Fibroblast of peridontal ligament (primary cell): ENCODE data around the gene VWA7.
A peak's percentile ranks its signal among the peaks of the same experiment; 100 is the strongest.

ENCODE experiments used
- DNase-seq: peaks from one replicate; pipeline ENCODE4 v3.0.0-alpha.2; 2010; ENCODE audit errors: extremely low read depth

The VWA7 gene

DNA sequence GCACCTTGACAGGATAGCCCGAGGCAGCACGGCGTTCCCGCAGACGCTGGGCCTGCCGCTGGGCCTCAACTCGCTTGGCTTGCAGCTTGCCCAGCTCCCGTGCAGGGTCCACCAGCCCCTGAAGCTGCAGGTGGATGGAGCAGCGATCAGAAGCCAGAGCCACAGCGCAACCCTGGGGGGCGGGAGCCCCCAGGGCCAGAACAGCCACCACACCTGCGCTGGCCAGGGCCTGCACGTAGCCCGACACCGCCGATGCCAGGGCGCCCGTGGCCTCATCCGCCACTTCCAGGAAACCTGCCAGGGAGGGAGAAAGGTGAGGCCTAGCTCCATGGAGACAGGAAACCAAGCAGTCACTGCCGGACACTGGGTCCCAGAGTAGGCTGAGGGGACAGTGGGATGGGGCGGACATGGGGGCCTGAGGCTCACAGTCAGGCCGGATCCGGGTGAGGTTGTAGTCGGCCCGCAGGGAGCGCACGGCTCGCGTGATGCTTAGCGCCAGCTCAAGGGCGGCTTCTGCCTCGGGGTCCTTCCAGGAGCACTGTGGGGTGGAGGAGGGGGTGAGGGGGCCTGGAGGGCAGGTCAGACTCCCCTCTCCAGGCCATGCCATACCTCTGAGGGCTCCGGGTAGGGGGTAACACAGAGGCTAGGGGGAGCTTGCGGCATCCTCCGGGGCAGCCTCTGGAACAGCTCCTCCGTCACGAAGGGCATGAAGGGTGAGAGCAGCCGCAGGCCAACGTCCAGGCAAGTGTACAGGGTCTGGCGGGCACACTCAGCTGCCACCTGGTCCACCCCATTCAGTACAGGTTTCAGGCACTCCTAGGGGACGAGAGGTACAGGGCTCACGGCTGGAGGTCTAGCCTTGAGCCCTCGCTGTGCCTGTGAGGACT, 2.1 kb upstream of the VWA7 start:
- DNase-seq = no peak

GRCh38 chr6:31778193-31778592, 1.1 kb upstream of the VWA7 start:
- no peak for DNase-seq

DNA sequence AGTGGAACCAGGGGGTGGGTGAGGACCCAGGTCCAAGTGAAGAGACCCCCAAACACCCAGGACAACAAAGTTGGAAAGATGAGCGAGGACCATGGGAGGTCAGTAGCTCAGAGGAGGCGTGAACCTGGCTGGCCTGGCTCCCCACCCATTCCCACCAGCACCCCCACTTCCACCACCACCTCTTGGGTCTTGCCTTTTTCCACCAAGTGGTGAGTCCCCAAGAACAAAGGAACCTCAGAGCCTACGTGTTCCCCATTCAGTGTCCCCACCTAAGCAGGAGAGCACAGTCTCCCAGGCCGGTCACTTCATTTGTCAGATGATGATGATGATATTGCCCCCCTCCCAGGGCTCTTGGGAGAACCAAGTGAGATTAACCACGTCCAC, 531 bp upstream of the VWA7 start:
- no peak for DNase-seq

DNA sequence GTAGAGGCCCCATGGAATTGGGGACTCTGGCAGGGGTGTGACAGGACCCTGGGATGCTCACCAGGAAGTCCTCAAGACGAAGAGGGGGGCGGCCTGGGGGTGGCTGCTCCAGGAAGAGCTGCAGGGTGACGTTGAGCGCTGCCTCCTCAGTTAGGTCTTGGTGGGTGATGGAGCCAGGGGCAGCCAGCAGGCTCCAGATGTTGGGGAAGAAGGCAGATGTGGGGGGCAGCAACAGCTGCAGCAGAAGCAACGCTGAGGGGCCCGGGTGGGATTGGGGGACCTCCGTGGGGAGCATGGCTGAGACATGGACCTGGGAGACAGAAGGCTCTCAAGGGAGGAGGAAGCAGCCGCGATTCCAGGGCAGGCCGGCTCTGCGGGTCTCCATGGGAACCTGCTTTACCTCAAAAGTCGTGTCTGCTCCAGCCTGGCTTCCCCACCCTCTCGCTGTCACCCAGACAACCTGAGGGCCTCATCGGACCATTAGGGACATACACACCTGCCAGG, 591 bp downstream of the VWA7 start:
- no peak for DNase-seq

DNA sequence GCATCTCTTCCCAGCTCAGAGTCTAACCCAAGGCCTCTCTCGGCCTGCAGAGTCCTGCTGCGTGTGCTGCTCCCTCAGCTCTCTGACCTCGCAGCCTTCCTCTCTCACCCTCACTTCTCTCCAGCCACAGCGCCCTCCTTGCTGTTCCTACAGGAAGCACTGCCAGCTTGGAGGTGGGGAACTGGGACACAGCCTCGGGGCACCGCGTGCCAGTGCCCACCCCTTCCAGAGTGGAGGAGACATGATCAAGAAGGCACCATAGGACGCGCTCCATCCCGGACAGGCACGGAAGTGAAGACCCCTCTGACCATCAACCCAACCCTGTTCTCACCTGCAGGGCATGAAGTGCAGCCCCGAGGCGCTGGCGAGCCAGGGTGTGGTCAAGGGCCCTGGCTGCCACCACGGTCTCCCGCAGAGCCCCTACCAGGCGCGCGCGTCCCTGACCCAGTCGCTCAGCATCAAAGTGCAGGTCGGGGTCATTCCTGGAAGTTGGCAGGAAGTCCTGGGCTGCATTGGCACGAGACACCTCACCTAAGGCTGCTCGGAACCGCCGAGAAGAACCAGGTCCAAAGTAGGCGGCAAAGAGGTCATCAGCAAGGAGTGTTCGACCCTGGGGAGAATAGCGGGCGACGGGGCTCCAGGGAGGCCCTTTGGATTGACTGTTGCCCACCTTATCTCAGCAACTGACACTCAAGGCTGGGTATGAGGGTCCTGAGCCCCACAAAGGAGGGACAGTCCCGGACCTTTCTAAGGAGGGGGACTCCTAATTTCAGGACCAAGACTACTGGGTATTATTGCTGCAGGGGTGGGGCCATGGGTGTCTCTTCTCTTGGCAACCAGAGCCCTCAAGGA, 1.3 kb downstream of the VWA7 start:
- DNase-seq = no peak

- DNase-seq = no peak
Measured at GRCh38 chr6:31775184-31775583, 1.9 kb downstream of the VWA7 start.

- DNase-seq = no peak
Measured at GRCh38 chr6:31771992-31772358, 5.2 kb downstream of the VWA7 start.

- DNase-seq = no peak
Measured at GRCh38 chr6:31770860-31771259, 6.3 kb downstream of the VWA7 start.

DNA sequence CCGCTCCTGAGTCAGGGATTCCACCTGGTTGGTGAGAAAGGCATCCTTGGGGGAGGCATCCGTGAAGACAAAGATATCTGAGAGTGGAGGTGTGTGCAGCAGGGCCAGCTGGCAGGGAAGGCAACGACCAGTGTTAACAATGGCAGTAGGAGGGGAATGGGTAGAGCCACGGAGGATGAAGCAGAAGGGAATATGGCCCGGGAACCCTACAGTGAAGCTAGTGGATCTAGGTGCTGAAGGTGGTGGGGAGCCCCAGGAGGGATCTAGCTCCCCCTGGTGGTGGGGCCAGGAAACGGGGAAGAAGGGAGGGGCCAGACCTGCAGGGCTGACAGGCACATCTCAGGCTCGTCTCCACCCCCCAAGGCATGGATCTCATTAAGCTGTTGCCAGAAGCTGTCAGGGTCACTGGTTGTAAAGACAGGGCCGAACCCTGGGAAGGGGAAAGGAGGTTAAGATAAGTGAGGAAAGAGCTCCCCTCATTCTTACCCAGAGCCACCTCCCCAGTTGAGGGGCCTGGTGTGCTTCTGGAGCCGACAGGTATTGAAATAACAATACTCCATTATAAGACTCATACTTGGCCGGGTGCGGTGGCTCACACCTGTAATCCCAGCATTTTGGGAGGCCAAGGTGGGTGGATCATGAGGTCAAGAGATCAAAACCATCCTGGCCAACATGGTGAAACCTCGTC, 7.3 kb downstream of the VWA7 start:
- DNase-seq = peak; percentile 29

DNA sequence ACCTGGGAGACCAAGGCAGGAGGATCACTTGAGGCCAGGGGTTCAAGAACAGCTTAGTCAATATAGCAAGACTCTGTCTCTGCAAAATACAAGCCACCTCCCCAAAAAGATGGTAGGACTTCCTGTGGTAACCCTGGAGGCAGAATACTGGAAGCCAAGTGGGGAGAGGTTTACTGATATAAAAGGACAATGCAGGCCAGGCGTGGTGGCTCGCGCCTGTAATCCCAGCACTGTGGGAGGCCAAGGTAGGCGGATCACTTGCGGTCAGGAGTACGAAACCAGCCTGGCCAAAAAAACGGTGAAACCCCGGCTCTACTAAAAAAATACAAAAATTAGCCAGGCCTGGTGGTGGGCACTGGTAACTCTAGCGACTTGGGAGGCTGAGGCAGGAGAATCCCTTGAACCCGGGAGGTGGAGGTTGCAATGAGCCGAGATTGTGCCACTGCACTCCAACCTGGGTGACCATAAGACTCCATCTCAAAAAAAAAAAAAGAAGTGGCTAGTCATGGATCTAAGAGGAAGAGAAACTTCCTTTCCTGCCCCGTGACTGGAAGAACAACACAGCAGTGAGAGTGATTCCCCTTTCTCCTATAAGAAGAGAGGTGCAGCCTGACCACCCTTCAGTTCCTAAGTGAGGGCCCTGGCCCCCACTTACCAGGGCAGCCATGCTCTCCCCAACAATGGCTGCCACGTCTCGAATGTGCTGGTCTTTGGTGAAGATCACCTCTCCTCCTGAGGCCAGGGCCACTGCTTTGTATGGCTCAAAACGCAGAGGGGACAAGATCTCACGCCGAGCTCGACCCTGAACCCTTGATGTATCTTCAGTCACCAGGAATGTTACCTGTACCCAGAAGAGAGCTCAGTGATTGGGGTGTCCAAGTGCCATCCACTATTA, 8.5 kb downstream of the VWA7 start:
- DNase-seq = no peak

- DNase-seq = no peak
Measured at GRCh38 chr6:31767096-31767645, 10.0 kb downstream of the VWA7 start.

GRCh38 chr6:31765910-31766794, 11.0 kb downstream of the VWA7 start:
- no peak for DNase-seq

GRCh38 chr6:31765559-31765909, 11.6 kb downstream of the VWA7 start:
- DNase-seq = no peak

DNA sequence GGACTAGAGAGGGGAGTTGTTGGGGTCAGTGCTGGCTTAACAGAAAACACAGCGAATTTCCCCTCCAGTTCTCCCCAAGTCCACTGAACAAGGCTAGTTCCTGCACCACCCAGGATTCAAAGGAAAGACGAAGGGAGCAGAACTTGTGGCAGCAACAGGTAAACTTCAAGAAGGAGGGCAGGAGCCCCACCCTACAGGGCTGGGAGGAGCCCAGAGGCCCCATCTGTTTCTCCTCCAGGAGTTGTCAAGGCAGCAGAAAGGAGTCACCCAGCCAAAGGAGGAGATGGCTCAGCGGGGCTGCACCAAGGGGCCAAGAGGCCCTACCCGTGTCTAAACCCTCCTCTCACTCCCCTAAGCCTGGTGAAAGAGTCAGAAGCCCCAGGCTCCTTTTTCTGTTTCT, 12.9 kb downstream of the VWA7 start:
- no peak for DNase-seq

DNA sequence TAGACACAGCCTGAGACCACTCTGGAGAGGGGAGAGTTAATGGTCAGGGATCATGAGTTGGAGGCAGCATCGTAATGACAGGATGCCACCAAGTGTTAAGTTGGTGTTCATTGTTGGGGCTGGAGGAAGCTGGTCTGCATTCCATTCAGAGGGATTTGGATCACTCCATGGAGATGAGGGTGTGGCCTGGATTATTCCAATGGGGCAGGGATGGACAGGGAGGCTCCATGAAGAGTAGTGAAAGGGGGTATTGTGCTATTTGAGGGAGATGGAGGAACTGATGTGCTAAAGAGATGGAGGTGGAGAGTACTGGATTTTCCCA, 13.5 kb downstream of the VWA7 start:
- DNase-seq = peak; percentile 70

- DNase-seq = no peak
Measured at GRCh38 chr6:31762878-31763618, 14.1 kb downstream of the VWA7 start.

GRCh38 chr6:31762356-31762755, 14.8 kb downstream of the VWA7 start, which contains the start of gene SAPCD1:
Gene SAPCD1 (plus strand): TSS chr6:31762656. CDS start chr6:31763055, 399 bp downstream.
- no peak for DNase-seq

DNA sequence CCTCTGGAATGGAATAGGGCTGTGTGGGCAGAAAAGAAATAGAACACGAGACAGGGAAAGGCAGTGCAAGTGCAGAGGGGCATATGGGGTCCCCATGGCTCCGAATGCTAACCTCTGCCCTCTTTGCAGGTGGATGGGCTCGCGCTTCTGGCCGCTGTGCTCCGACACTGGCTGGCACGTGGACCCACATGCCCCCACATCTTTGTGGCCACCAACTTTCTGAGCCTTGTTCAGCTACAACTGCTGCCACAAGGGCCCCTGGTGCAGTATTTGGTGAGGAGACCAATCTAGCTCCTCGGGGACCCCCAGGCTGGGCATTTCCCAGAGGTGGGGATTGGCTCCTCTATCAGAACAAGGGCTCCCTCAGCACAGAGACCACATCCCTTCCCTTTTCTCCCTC, 15.8 kb downstream of the VWA7 start:
- no peak for DNase-seq

GRCh38 chr6:31760790-31761189, 16.3 kb downstream of the VWA7 start:
- DNase-seq = no peak
